Thyroid gland (tissue), 4 donors: Measurements from ENCODE around the gene CD300A. TPM values are rescaled to one million over a fixed set of nuclear protein-coding genes. Genes with fewer than 3 reads are reported as not detected.

Experiments
- DNase-seq, 2 donors: peaks; one replicate each; pipeline ENCODE4 v3.0.0-alpha.2; 2019
- H3K27ac ChIP-seq, 3 donors: fragments of 200-600 bp; sonication (generic); 1 replicate in 2 of 3; 2 replicates in 1 of 3; pipeline ENCODE4 v1.5.1; 2016 to 2019; ENCODE audit warnings: mild to moderate bottlenecking in 1 of 3, moderate library complexity in 1 of 3
- H3K27me3 ChIP-seq: fragments of 200-600 bp; sonication (generic); one replicate; pipeline ENCODE4 v1.5.1; 2019
- H3K36me3 ChIP-seq, 2 donors: fragments of 200-600 bp; sonication (generic); one replicate each; pipeline ENCODE4 v1.5.1; 2016 to 2019
- H3K4me1 ChIP-seq, 2 donors: fragments of 200-600 bp; sonication (generic); one replicate each; pipeline ENCODE4 v1.5.1; 2017 to 2019
- H3K4me3 ChIP-seq, 3 donors: fragments of 200-600 bp; sonication (generic); replicated peaks in 1 of 3; 1 replicate in 2 of 3; 2 replicates in 1 of 3; pipeline ENCODE4 v1.5.1; 2016; ENCODE audit warnings: mild to moderate bottlenecking in 1 of 3
- H3K9me3 ChIP-seq: fragments of 200-600 bp; sonication (generic); one replicate; pipeline ENCODE4 v1.5.1; 2017
- POLR2A ChIP-seq, 2 donors: fragments of 450-650 bp; IDR thresholded peaks; one replicate each; pipeline ENCODE4 v1.6.1; 2017; ENCODE audit warnings: antibody characterized with exemption in 2 of 2, mild to moderate bottlenecking in 2 of 2, moderate library complexity in 1 of 2
- WGBS, 2 donors: methylation state at CpG; one replicate each; pipeline ENCODE4 v1.1.5; 2017; 5-methylcytosine and 5-hydroxymethylcytosine counted together
- intact Hi-C: fragments of 100-400 bp; cut with DNase I; formaldehyde crosslinking; loops from one replicate; pipeline ENCODE4 v1.15.1; 2023
- total RNA-seq, 4 donors: library from RNA; depleted of rRNA; stranded (reverse); fragments of >200 nt; gene quantifications; one replicate each; pipeline ENCODE4 v1.2.3, GENCODE V29; 2016
- TF ChIP-seq, protein P1 (sequence below), 6 experiments: fragments of 200-600 bp in 3 of 6; fragments of 450-650 bp in 3 of 6; sonication (generic) in 3 of 6; IDR thresholded peaks; one replicate each; pipeline ENCODE4 v1.5.1; 2016 to 2019; ENCODE audit warnings: antibody characterized with exemption in 6 of 6, mild to moderate bottlenecking in 2 of 6, inconsistent platforms in 1 of 6, moderate library complexity in 1 of 6

Gene CD300A
- total RNA-seq, result 1 to 10 TPM in 2 of 4 donors, under 1 TPM in 2; 0.78 to 5.8 (median 2.1) TPM

DNA sequence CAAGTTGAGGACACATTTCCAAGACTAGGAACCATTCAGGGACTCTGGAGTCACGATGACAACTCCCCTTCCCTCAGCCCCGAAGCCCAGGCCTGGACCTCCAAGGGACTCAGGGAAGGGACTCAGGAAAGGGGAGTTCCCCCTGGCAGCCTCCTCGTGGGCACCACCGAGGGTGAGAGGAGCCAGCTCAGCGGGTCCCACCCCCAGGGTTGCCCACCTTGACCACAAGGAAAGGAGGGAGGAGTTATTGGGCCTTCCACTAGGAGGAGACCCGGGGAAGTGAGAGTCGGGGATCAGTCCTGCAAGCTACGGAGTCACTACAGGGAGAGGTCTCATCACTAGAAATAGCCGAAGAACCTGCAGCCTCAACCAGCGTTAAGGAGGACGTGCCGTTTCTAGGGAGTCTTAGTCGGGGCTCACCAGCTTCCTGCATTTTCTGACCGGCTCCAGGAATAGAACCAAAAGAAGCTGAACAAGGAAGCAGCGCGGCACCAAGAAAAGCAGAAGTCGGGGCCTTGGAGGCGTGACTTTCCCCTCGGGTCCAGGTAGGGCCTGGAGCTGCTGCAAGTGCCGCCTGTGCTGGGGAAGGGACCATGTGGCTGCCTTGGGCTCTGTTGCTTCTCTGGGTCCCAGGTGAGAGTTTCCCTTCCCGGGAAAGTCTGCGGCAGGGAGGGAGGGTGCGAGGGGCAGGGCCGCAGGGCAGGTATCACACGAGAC lies at the start of gene CD300A:
TSS of gene CD300A (plus strand) at position 524 of the 717 bp plus-strand sequence. CDS start at position 594, 70 bp downstream.
- intact Hi-C loops, result no loop called here
- Histone ChIP-seq H3K9me3 (no peaks in the 10 kb centered on the region), H3K4me1 (no peaks in the 10 kb centered on the region), H3K27me3 (no peaks in the 10 kb centered on the region), H3K36me3 (no peaks in the 10 kb centered on the region), H3K27ac (no peak within 1 kb of the TSS), H3K4me3 (no peak within 1 kb of the TSS)
- DNase-seq, result no peak
- TF ChIP-seq, protein P1, sequence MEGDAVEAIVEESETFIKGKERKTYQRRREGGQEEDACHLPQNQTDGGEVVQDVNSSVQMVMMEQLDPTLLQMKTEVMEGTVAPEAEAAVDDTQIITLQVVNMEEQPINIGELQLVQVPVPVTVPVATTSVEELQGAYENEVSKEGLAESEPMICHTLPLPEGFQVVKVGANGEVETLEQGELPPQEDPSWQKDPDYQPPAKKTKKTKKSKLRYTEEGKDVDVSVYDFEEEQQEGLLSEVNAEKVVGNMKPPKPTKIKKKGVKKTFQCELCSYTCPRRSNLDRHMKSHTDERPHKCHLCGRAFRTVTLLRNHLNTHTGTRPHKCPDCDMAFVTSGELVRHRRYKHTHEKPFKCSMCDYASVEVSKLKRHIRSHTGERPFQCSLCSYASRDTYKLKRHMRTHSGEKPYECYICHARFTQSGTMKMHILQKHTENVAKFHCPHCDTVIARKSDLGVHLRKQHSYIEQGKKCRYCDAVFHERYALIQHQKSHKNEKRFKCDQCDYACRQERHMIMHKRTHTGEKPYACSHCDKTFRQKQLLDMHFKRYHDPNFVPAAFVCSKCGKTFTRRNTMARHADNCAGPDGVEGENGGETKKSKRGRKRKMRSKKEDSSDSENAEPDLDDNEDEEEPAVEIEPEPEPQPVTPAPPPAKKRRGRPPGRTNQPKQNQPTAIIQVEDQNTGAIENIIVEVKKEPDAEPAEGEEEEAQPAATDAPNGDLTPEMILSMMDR (IDR thresholded peaks at IDR 0.05), result no peak
- TF ChIP-seq POLR2A (IDR thresholded peaks at IDR 0.05), result no peak
- 40 to 52% methylated on average over 21 to 23 of the region's 25 CpGs for WGBS, 2 donors

DNA sequence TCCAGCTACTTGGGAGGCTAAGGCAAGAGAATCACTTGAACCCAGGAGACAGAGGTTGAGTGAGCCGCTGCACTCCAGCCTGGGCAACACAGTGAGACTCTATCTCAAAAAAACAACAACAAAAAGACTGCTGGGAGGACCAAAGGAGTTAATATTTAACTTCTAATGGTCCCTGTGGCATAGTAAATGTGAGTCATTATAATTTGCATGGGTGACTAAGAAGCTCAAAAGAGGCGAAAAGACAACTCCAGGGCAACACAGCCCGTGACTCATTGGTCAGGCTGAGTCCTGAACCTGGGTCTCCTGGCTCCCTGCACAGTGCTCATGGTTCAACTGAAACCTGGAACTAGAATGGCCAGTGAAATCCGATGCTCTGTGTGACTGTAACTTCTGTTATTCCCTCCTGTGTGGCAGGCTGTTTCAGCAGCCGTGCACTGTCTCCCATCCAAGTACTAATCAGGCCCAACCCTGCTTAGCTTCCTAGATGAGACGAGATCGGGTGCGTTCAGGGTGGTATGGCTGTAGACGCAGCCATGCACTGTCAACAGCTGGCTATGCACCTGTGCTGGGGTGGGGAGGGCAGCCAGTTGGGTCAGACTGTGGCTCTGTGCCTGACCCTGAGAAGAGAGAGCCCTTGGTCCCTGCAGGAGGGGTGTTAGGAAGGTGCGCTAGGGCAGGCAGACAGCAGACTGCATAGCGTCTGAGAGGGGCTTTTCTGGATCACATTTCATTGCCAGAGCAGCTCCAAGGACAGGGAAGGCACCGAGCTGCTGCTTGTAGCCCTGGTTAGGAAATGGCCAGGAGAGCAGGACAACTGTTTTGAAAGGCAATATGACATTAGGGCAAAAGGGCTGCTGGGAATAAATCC lies 49.0 kb upstream of the CD300A start:
- Histone ChIP-seq H3K4me1 (peaks cover 0 to 13% of the 10 kb centered on the region in 2 donors), H3K4me3 (no peak overlapping the region), H3K9me3 (no peaks in the 10 kb centered on the region), H3K27me3 (no peaks in the 10 kb centered on the region), H3K27ac (no peak overlapping the region), H3K36me3 (no peaks in the 10 kb centered on the region)
- DNase-seq, result no peak
- no peak for TF ChIP-seq POLR2A (IDR thresholded peaks at IDR 0.05)
- TF ChIP-seq, protein P1 (IDR thresholded peaks at IDR 0.05), result no peak
- intact Hi-C loops, result no loop called here
- WGBS, 2 donors, result 82 to 87% methylated on average over 12 of the region's 12 CpGs

DNA sequence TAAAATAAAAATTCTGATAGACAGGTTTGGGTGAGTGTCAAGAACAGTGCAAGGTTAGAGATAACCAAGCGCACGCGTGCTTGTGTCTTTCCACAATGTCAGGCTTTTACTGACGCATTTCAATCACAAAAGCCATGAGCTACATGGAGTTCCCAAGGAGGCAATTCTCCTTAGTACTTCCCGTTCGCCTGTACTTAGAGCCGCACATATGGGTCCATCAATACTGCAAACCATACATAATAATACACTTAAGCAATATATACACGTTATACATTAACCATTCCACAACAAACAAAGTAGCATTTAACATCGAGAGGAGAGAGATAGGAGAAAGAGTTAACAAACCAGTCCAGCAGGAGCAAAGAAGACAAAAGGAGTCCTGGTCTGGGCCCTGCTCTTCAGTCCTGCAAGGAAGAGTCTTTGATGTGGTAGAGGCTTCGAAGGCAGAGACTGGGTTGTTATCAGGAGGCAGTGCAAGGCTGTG lies 46.5 kb upstream of the CD300A start:
- intact Hi-C loops, result no loop called here
- no peak for DNase-seq
- Histone ChIP-seq H3K4me1 (no peaks in the 10 kb centered on the region), H3K4me3 (no peak overlapping the region), H3K36me3 (no peaks in the 10 kb centered on the region), H3K27ac (no peak overlapping the region), H3K27me3 (no peaks in the 10 kb centered on the region), H3K9me3 (no peaks in the 10 kb centered on the region)
- TF ChIP-seq, protein P1 (IDR thresholded peaks at IDR 0.05), result no peak
- no peak for TF ChIP-seq POLR2A (IDR thresholded peaks at IDR 0.05)
- WGBS, 2 donors, result 87 to 90% methylated on average over 10 of the region's 10 CpGs

DNA sequence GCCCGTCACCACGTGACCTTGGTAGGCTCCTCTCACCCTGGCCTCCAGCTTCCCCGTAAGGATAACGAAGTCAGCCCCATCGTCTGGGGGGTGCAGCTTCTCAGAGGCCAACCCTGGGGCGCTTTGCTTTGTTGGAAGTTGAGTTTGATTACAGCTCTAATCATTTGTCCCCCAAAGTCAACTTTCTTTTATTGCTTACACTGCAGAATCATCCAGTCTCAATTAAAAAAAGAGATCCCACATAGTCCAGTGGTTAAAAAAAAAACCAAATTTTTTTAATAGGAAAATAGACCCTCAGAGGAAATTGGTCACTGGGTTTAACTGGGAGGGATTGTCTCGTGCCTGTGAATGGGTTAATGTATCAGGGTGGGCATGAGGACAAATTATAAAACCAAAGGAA lies 42.3 kb upstream of the CD300A start:
- intact Hi-C loops, result no loop called here
- 91 to 94% methylated on average over 7 of the region's 7 CpGs for WGBS, 2 donors
- TF ChIP-seq, protein P1 (IDR thresholded peaks at IDR 0.05), result no peak
- no peak for TF ChIP-seq POLR2A (IDR thresholded peaks at IDR 0.05)

More for the DNA sequence above, 42.3 kb upstream of the CD300A start:
- DNase-seq, result no peak
- Histone ChIP-seq H3K4me1 (peaks cover 28 to 29% of the 10 kb centered on the region in 2 donors), H3K36me3 (no peaks in the 10 kb centered on the region), H3K27ac (no peak overlapping the region), H3K9me3 (no peaks in the 10 kb centered on the region), H3K27me3 (no peaks in the 10 kb centered on the region), H3K4me3 (no peak overlapping the region)
